IPS-20b (cell line): Measurements from ENCODE around the gene HAUS3.
"Not testable (repeated sequence)": the region's sequence is repeated elsewhere in the genome, so short reads cannot be mapped to it uniquely, and the experiment has no call there.

Experiments used
- H3K27ac ChIP-seq: one replicate; pipeline ENCODE4 v1.5.1; 2013; ENCODE audit warnings: low read length
- H3K27me3 ChIP-seq: 2 replicates; pipeline ENCODE4 v1.6.1; 2013; ENCODE audit warnings: mild to moderate bottlenecking, low read length, inconsistent platforms; ENCODE audit not compliant: insufficient read depth
- H3K36me3 ChIP-seq: 2 replicates; pipeline ENCODE4 v1.6.1; 2013; ENCODE audit warnings: low read depth, mild to moderate bottlenecking, inconsistent platforms, low read length, moderate library complexity; ENCODE audit not compliant: insufficient read depth
- H3K4me1 ChIP-seq: 2 replicates; pipeline ENCODE4 v1.6.1; 2013; ENCODE audit warnings: mild to moderate bottlenecking, control low read depth, inconsistent platforms, low read length, moderate library complexity; ENCODE audit not compliant: insufficient read depth
- H3K4me3 ChIP-seq: 2 replicates; pipeline ENCODE4 v1.5.1; 2013; ENCODE audit warnings: mild to moderate bottlenecking, low read length, inconsistent platforms
- H3K9ac ChIP-seq: 2 replicates; pipeline ENCODE4 v1.6.1; 2013; ENCODE audit warnings: low read depth, mild to moderate bottlenecking, inconsistent platforms, low read length, moderate library complexity
- H3K9me3 ChIP-seq: 2 replicates; pipeline ENCODE4 v1.6.1; 2013; ENCODE audit warnings: mild to moderate bottlenecking, low read depth, low read length, inconsistent platforms; ENCODE audit not compliant: insufficient read depth

HAUS3 gene

GRCh38 chr4:2284161-2284933, 42.4 kb upstream of the HAUS3 start:
- Histone ChIP-seq H3K27me3 (no peaks in the 10 kb centered on the region), H3K4me3 (no peak overlapping the region), H3K9me3 (no peaks in the 10 kb centered on the region), H3K27ac (no peak overlapping the region), H3K9ac (no peak overlapping the region), H3K36me3 (no peaks in the 10 kb centered on the region), H3K4me1 (no peaks in the 10 kb centered on the region)

- no peaks in the 10 kb centered on the region for H3K4me1 ChIP-seq
- no peaks in the 10 kb centered on the region for H3K9me3 ChIP-seq
- no peak overlapping the region for H3K27ac ChIP-seq
- H3K36me3 ChIP-seq = no peaks in the 10 kb centered on the region
- H3K27me3 ChIP-seq = no peaks in the 10 kb centered on the region
- H3K4me3 ChIP-seq = no peak overlapping the region
- no peak overlapping the region for H3K9ac ChIP-seq
Observed at GRCh38 chr4:2283199-2283711, 41.3 kb upstream of the HAUS3 start.

- no peaks in the 10 kb centered on the region for H3K36me3 ChIP-seq
- no peaks in the 10 kb centered on the region for H3K4me1 ChIP-seq
- H3K4me3 ChIP-seq = no peak overlapping the region
- H3K9me3 ChIP-seq = no peaks in the 10 kb centered on the region
- no peak overlapping the region for H3K9ac ChIP-seq
- H3K27me3 ChIP-seq = no peaks in the 10 kb centered on the region
- no peak overlapping the region for H3K27ac ChIP-seq
Observed at GRCh38 chr4:2281575-2282343, 39.8 kb upstream of the HAUS3 start.

GRCh38 chr4:2280531-2281300, 38.8 kb upstream of the HAUS3 start:
- H3K4me3 ChIP-seq = no peak overlapping the region
- H3K36me3 ChIP-seq = no peaks in the 10 kb centered on the region
- no peaks in the 10 kb centered on the region for H3K4me1 ChIP-seq
- no peak overlapping the region for H3K27ac ChIP-seq
- no peak overlapping the region for H3K9ac ChIP-seq
- H3K27me3 ChIP-seq = no peaks in the 10 kb centered on the region
- H3K9me3 ChIP-seq = no peaks in the 10 kb centered on the region

- Histone ChIP-seq H3K27me3 (no peaks in the 10 kb centered on the region), H3K4me1 (no peaks in the 10 kb centered on the region), H3K9ac (no peak overlapping the region), H3K27ac (no peak overlapping the region), H3K4me3 (no peak overlapping the region), H3K9me3 (no peaks in the 10 kb centered on the region), H3K36me3 (no peaks in the 10 kb centered on the region)
Observed at GRCh38 chr4:2277956-2278355, 36.0 kb upstream of the HAUS3 start.

GRCh38 chr4:2276581-2277325, 34.8 kb upstream of the HAUS3 start:
- no peak overlapping the region for H3K9ac ChIP-seq
- H3K4me1 ChIP-seq = no peaks in the 10 kb centered on the region
- H3K4me3 ChIP-seq = no peak overlapping the region
- no peaks in the 10 kb centered on the region for H3K9me3 ChIP-seq
- H3K27ac ChIP-seq = no peak overlapping the region
- no peaks in the 10 kb centered on the region for H3K36me3 ChIP-seq
- H3K27me3 ChIP-seq = no peaks in the 10 kb centered on the region

GRCh38 chr4:2275546-2276251, 33.8 kb upstream of the HAUS3 start:
- Histone ChIP-seq H3K36me3 (no peaks in the 10 kb centered on the region), H3K27me3 (no peaks in the 10 kb centered on the region), H3K9ac (no peak overlapping the region)

GRCh38 chr4:2275044-2275397, 33.1 kb upstream of the HAUS3 start:
- not testable (repeated sequence) for H3K4me3 ChIP-seq, H3K27me3 ChIP-seq, H3K9ac ChIP-seq, H3K9me3 ChIP-seq, H3K36me3 ChIP-seq, H3K27ac ChIP-seq, H3K4me1 ChIP-seq

More at GRCh38 chr4:2275546-2276251, 33.8 kb upstream of the HAUS3 start:
- no peaks in the 10 kb centered on the region for H3K9me3 ChIP-seq
- no peak overlapping the region for H3K4me3 ChIP-seq
- H3K4me1 ChIP-seq = no peaks in the 10 kb centered on the region
- H3K27ac ChIP-seq = no peak overlapping the region

GRCh38 chr4:2274320-2275043, 32.6 kb upstream of the HAUS3 start:
- H3K27me3 ChIP-seq = no peaks in the 10 kb centered on the region
- H3K4me3 ChIP-seq = no peak overlapping the region
- no peak overlapping the region for H3K27ac ChIP-seq
- H3K9me3 ChIP-seq = no peaks in the 10 kb centered on the region
- H3K4me1 ChIP-seq = no peaks in the 10 kb centered on the region; the same call in 1 of the 2 replicates
- H3K9ac ChIP-seq = no peak overlapping the region
- H3K36me3 ChIP-seq = no peaks in the 10 kb centered on the region

- no peak overlapping the region for H3K9ac ChIP-seq
- H3K4me1 ChIP-seq = peaks cover 4% of the 10 kb centered on the region; the same call in 1 of the 2 replicates
- no peaks in the 10 kb centered on the region for H3K27me3 ChIP-seq
- no peak overlapping the region for H3K27ac ChIP-seq
- H3K9me3 ChIP-seq = no peaks in the 10 kb centered on the region
- no peak overlapping the region for H3K4me3 ChIP-seq
- H3K36me3 ChIP-seq = no peaks in the 10 kb centered on the region
Observed at GRCh38 chr4:2273657-2274319, 31.9 kb upstream of the HAUS3 start.
